HG03558 (cell line): ENCODE measurements around the gene PLEK.
"Not testable (repeated sequence)": the region's sequence is repeated elsewhere in the genome, so short reads cannot be mapped to it uniquely, and the experiment has no call there.

Source experiments
- ATAC-seq: cut with Tn5 transposase; IDR thresholded peaks from one replicate; pipeline ENCODE4 v1.9.1; 2021; ENCODE audit warnings: moderate number of reproducible peaks; ENCODE audit not compliant: unreplicated experiment; ENCODE audit errors: extremely low read depth

PLEK gene

GRCh38 chr2:68384485-68385107 lies 19.5 kb downstream of the PLEK start:
- ATAC-seq: no peak

DNA sequence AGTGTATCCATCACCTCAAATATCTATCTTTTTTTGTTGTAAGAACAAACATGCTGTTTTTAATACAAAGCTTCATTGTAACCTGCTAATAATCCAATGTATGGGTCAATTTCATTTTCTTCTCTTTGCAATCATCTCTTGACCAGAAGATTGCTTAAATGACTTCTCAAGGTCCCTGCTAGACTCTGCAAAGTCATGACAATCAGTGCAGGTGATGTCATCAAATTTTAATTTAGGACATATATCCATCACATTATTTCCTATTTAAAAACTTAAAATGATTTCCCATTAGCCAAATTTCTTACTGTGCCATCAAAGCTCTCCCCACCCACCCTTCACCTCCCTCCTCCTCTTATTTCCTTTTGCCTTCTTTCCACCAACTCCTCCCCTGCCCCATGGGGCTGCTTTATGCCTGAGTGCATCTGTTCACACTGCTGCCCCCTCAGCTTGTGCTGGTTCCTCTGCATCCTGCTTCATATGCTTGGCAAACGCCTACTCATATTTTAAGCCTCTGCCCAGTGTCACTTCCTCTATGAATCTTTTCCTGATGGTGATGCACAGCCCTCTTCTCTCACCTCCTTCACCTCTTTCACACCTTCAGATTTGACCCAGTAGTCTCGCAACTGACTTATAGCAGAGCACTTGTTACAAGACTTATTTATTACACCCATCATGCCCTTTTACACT lies 20.3 kb downstream of the PLEK start:
- ATAC-seq: peak; percentile 23

DNA sequence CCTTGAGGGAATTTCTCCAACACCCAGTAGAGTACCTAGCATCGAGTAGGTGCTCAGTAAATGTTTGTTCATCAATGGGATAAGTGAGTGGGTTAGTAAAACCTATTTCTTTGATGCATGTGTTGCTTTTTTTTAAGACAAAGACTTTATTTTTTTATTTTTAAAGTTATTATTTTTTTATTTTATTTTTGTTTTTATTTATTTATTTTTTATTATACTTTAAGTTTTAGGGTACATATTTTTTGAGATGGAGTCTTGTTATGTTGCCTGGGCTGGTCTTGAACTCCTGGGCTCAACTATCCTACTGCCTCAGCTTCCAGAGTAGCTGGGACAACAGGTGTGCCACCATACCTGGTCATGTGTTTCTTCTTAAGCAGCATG lies 20.8 kb downstream of the PLEK start:
- no peak for ATAC-seq

DNA sequence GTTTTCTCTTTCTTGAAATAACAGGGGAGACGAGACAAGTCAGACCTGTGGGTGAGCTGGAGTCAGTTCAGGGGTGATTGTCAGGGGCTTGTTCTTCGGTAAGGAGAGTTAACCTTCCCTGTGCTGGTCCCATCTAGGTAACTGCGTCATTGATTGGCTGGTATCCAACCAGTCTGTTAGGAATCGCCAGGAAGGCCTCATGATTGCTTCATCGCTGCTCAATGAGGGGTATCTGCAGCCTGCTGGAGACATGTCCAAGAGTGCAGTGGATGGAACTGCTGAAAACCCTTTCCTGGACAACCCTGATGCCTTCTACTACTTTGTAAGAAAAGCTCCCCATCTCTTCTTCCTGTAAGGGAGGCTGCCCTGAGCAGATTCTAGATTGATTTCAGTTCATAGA lies 21.3 kb downstream of the PLEK start:
- ATAC-seq: no peak

DNA sequence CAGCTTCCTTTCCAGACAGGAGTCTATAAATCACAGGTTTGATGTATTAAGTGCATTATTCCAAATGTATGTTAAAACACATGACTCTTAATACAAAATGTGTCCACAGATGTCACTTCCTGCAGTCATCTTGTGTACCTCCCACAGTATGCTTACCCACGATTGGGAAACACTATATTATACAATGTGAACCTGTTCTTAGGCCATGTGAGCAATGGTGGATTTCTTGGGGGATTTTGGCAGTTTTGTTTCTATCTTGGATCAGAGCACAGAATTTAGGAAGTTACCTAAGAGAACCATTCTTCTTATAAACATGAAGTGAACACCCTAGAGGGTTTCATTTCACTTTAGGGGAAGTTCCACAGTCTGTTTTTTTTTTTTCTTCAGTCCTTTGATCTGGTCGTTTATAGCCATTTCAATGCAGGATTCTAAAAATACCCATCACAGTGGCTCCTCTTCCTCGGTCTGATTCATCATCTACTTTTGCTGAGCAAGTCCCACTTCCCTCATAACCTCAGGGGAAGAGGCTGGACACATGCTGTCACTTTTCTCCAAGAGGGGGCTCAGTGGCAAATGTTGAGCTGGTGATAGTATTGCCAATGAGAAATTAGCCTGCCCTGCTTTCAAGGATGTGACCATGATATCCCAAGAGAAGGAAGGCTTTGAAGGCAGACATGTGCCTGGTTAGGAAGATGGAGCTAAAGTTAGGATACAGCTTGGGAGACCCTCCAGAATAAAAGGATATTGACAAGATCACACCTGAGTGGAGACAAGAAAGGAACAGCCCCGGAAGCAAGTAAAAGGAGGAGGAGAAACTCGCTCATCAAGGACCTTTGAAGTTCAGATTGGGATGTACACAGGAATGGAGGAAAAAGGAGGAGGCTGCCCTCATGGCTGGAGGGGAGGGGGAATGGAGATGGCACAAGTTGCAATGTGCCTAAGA lies 22.6 kb downstream of the PLEK start:
- ATAC-seq: peak; percentile 40

DNA sequence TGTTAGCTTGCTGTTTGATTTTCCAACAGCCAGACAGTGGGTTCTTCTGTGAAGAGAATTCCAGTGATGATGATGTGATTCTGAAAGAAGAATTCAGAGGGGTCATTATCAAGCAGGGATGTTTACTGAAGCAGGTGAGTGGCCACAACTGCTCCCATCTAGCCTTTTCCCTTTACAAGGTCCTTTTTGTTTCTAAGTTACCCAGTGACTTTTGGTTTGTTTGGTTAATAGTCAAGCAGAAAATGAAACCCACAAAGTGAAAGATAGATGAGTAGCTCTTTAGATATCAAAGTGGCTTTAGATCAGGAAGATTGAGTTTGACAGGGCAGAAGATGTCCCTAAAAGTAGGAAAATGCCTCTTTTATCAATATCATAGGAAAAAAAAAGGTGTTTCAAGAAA lies 23.3 kb downstream of the PLEK start:
- no peak for ATAC-seq

GRCh38 chr2:68388772-68389171 lies 23.7 kb downstream of the PLEK start:
- no peak for ATAC-seq

DNA sequence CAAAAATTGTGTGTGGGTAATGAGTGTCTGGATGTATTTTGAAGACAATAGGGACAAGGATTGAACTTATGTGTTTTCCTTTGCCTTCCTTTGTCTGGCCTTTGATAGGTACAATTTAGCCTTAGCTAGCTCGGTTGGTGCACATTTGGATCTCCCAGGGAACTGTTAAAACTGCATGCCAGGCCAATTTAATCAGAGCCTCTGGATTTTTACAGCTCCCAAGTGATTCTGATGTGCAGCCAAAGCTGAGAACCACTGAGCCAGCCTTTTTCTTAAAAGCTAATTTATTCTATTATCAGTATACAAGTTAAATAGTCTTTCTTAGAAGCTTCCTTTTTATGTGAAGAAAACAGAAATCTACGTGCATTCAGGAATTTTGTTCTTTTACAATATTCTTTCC lies 25.0 kb downstream of the PLEK start:
- no peak for ATAC-seq

- ATAC-seq: no peak
Observed at GRCh38 chr2:68390586-68390985, 25.5 kb downstream of the PLEK start.

DNA sequence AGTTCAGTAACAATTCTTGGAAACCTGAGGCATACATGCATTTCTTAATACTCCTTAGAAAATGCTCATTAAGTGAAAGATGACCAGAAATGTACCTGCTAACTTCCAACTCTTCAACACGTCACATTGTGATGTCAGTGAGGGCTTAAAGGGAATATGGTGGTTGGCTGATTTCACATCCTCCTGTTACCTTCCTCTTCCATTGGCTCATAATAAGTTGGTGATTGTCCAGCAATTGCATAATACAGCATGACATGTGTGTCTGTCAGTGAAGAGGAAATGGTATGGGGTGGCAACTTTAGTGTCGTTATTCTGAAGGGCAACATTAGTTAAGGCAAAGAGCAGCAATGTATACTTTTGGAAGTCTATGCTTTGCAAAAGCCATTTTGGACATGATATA lies 26.0 kb downstream of the PLEK start:
- ATAC-seq: no peak

DNA sequence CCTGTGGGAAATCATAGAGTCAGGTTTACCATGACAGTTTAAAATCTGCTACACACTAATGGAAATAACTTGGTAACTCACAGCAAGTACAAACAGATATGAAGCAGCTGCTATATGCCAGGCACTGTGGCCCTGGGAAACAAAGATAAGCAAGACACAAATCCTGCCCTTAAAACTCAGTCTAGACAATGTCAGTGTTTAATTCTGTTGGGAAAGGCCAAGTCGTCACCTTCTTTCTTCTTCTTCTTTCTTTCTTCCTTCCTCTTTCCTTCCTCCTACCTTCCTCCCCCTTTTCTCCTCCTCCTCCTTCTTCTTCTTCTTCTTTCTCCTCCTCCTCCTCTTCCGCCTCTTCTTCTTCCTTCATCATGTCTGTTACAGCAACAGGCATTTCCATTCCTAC lies 26.8 kb downstream of the PLEK start:
- ATAC-seq: no peak

GRCh38 chr2:68396093-68396492 lies 31.0 kb downstream of the PLEK start:
- no peak for ATAC-seq

GRCh38 chr2:68397704-68398263 lies 32.7 kb downstream of the PLEK start:
- not testable (repeated sequence) for ATAC-seq

DNA sequence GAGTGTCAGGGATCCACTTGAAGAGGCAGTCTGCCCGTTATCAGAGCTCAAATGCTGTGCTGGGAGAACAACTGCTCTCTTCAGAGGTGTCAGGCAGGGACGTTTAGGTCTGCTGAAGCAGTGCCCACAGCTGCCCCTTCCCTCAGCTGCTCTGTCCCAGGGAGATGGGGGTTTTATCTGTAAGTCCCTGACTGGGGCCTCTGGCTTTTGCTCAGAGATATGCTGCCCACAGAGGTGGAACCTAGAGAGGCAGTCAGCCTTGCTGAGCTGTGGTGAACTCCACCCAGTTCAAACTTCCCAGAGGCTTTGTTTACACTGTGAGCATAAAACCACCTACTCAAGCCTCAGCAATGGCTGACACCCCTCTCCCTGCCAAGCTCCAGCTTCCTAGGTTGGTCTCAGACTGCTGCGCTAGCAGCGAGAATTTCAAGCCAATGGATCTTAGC lies 38.1 kb downstream of the PLEK start:
- ATAC-seq: no peak

DNA sequence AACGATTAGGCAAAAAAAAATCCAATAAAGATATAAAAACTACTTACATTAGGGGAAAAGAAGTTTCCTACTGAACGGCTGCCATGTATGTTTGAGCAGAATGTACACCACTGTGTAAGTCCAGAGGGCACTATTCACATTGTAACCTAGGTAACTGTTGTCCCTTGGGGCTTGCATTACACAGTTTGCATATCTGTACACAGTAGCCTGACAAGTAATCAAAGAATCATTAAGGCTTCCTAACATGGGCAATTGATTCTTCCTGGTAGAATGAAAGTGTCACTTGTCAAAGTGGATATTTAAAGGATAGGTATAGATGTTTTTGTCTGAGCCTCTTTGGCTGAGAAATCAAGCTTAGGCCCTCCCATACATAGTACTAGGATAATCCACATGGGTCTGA lies 39.1 kb downstream of the PLEK start:
- ATAC-seq: no peak

- no peak for ATAC-seq
Observed at GRCh38 chr2:68404893-68405799, 40.1 kb downstream of the PLEK start.

GRCh38 chr2:68411397-68412126 lies 46.5 kb downstream of the PLEK start:
- ATAC-seq: peak; percentile 92

DNA sequence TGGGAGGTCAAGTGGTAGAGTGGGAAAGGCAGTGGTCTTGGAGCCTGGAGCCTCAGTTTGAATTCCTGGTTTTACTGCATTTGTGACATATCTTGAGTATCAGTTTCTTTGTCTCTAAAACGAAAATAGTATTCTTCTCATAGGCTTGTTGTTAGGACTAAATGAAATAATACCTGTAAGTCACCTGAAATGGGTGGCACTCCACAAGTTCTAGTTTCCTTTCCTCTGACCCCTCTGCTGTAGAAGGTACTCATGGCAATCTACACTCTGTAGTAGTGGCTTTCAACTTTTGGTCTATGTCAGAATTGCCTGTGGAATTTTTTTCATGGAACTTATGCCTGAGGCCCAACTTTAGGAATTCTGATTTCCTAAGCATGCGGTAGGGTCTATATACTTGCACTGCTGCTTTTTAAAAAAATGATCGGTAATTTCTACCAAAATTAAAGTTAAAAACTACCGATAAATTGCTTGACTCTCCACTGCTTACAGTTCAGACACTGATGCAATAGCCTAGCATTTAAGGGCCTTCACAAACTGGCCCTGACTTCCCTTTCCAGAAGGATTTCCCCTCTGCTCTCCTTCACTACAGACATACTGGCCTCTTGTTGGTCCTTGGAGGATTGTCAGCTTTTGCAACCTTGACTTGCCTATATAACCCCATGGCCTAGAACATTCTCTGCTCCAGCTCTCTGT lies 47.2 kb downstream of the PLEK start:
- peak; percentile 22 for ATAC-seq

DNA sequence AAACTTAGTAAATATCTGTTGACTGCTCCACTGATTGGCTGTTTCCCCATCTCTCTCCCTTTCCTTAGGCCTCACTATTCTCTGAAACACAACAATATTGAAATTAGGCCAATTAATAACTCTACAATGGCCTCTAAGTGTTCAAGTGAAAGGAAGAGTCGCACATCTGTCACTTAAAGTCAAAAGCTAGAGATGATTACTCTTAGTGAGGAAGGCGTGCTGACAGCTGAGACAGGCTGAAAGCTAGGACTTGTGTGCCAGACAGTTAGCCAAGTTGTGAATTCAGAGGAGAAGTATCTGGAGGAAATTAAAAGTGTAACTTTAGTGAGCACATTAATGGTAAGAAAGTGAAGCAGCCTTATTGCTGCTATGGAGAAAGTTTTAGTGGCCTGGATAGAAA lies 48.4 kb downstream of the PLEK start:
- no peak for ATAC-seq
